Measurements from ENCODE around the gene WNK2. TPM values are rescaled to one million over a fixed set of nuclear protein-coding genes. Genes with fewer than 3 reads are reported as not detected.

WNK2 gene
- total and polyA plus RNA-seq, 2 of the 4 experiments (the other 2 are of a cell fraction), result not detected

DNA sequence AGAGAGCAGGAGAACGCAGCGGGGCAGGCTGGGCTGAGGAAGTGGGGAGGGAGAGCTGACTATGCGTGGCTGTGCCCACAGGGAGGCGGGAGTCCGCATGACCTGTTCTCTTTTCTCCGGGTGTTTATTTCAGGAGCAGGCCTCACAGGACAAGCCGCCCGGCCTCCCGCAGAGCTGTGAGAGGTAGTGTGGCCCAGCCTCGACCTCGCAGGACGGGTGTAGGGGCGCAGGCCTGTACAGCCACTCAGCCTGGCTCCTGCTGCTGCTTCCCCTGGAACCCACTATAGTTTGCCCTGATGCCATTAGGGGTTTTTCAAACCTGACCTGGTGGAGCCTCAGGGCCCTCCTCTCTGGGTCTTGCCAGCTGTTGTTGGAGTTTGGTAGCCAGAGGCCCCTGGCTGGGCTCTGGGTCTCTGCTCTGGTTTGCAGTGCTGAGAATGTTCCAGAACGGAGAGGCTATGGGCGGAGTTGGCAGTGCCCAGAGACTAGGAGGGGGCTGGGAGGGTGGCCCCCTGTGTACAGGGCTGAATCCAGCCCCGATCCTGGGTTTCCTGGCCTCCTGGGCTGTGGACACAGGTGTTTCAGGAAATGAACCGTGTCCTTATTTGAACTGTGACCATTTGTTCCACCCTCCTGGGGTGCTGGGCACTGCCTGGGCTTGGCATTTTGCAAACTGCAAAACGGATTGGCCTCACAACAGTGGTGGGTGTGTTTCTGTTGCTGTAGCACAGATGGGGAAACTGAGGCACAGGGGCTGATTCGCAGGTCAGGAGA is 78.8 kb downstream of the WNK2 start:
- Histone ChIP-seq H3K18ac (ENCODE audit: low read depth, low read length) (no peak overlapping the region), H3K4me3 (ENCODE audit: insufficient read depth, low read depth, low read length) (no peak overlapping the region), H2AK9ac (replicated peaks; ENCODE audit: low read depth, low read length, poor library complexity) (no peak overlapping the region), H2AFZ (replicated peaks; ENCODE audit: low read length, poor library complexity) (no peak overlapping the region), H2BK20ac (ENCODE audit: low read depth, low read length) (no peak overlapping the region), H3K56ac (ENCODE audit: extremely low read depth, insufficient read depth, low read length) (no peak overlapping the region), H3K79me1 (ENCODE audit: low read depth in 1 of 2, low read length in 2 of 2) (no peaks in the 10 kb centered on the region), H3K23ac (ENCODE audit: low read depth, low read length) (no peak overlapping the region), H3K14ac (replicated peaks; ENCODE audit: low read depth, low read length) (no peak overlapping the region), H3K36me3 (ENCODE audit: control insufficient read depth, insufficient read depth, low read length) (no peaks in the 10 kb centered on the region), H4K20me1 (ENCODE audit: insufficient read depth, low read length) (no peaks in the 10 kb centered on the region; the same call in 1 of the 2 replicates), H2AK5ac (ENCODE audit: low read depth, low read length) (no peak overlapping the region), H2BK120ac (ENCODE audit: low read depth, low read length) (no peak overlapping the region), H2BK15ac (ENCODE audit: low read depth, low read length) (no peak overlapping the region), H4K5ac (ENCODE audit: low read depth, low read length) (no peak overlapping the region), H3K9ac (ENCODE audit: low read depth, low read length) (no peak overlapping the region), H2BK5ac (ENCODE audit: low read depth, low read length, poor library complexity, severe bottlenecking) (no peak overlapping the region), H3K9me3 (ENCODE audit: control insufficient read depth, insufficient read depth, low read length) (no peaks in the 10 kb centered on the region), H4K91ac (ENCODE audit: insufficient read depth, low read depth, low read length) (no peak overlapping the region), H3K4ac (ENCODE audit: low read depth, low read length) (no peak overlapping the region), H3K4me1 (ENCODE audit: control insufficient read depth, insufficient read depth, low read length) (no peaks in the 10 kb centered on the region), H3K27ac (ENCODE audit: insufficient read depth, low read length) (no peak overlapping the region), H3K4me2 (ENCODE audit: low read depth, low read length) (no peak overlapping the region), H3K9me1 (ENCODE audit: insufficient read depth, low read length) (no peaks in the 10 kb centered on the region), H4K8ac (ENCODE audit: low read depth in 2 of 2, low read length in 2 of 2) (no peak overlapping the region), H3K27me3 (ENCODE audit: control insufficient read depth, insufficient read depth, low read length) (peaks cover 8% of the 10 kb centered on the region; the same call in 1 of the 2 replicates)
- TF ChIP-seq, protein P1, sequence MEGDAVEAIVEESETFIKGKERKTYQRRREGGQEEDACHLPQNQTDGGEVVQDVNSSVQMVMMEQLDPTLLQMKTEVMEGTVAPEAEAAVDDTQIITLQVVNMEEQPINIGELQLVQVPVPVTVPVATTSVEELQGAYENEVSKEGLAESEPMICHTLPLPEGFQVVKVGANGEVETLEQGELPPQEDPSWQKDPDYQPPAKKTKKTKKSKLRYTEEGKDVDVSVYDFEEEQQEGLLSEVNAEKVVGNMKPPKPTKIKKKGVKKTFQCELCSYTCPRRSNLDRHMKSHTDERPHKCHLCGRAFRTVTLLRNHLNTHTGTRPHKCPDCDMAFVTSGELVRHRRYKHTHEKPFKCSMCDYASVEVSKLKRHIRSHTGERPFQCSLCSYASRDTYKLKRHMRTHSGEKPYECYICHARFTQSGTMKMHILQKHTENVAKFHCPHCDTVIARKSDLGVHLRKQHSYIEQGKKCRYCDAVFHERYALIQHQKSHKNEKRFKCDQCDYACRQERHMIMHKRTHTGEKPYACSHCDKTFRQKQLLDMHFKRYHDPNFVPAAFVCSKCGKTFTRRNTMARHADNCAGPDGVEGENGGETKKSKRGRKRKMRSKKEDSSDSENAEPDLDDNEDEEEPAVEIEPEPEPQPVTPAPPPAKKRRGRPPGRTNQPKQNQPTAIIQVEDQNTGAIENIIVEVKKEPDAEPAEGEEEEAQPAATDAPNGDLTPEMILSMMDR (conservative IDR thresholded peaks at IDR 0.05; ENCODE audit: low read depth, low read length), result no peak
- TF ChIP-seq BHLHE40 (IDR thresholded peaks at IDR 0.05; ENCODE audit: low read depth, low read length) (no peak), CHD1 (IDR thresholded peaks at IDR 0.05; ENCODE audit: low read depth, low read length) (no peak), MAZ (IDR thresholded peaks at IDR 0.05; ENCODE audit: borderline replicate concordance, low read depth, low read length) (no peak), FOS (IDR thresholded peaks at IDR 0.05; ENCODE audit: low read depth, low read length) (no peak), RCOR1 (IDR thresholded peaks at IDR 0.05; ENCODE audit: insufficient replicate concordance, low read length) (no peak), POLR2A (IDR thresholded peaks at IDR 0.05; ENCODE audit: low read depth, low read length) (no peak), NFE2L2 (IDR thresholded peaks at IDR 0.05; ENCODE audit: low read depth, low read length) (no peak), RFX5 (IDR thresholded peaks at IDR 0.05; ENCODE audit: low read depth, low read length) (no peak), MXI1 (IDR thresholded peaks at IDR 0.05; ENCODE audit: borderline replicate concordance, low read depth, low read length) (no peak), SMC3 (IDR thresholded peaks at IDR 0.05; ENCODE audit: low read depth, low read length) (no peak), MAFK (IDR thresholded peaks at IDR 0.05; ENCODE audit: low read depth, low read length) (no peak), RAD21 (IDR thresholded peaks at IDR 0.05; ENCODE audit: low read length) (no peak), CEBPB (IDR thresholded peaks at IDR 0.05; ENCODE audit: low read depth, low read length) (no peak)
- TF ChIP-seq, protein P2, sequence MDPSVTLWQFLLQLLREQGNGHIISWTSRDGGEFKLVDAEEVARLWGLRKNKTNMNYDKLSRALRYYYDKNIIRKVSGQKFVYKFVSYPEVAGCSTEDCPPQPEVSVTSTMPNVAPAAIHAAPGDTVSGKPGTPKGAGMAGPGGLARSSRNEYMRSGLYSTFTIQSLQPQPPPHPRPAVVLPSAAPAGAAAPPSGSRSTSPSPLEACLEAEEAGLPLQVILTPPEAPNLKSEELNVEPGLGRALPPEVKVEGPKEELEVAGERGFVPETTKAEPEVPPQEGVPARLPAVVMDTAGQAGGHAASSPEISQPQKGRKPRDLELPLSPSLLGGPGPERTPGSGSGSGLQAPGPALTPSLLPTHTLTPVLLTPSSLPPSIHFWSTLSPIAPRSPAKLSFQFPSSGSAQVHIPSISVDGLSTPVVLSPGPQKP (IDR thresholded peaks at IDR 0.05; ENCODE audit: borderline replicate concordance, low read depth, low read length), result no peak
- TF ChIP-seq, protein P3, sequence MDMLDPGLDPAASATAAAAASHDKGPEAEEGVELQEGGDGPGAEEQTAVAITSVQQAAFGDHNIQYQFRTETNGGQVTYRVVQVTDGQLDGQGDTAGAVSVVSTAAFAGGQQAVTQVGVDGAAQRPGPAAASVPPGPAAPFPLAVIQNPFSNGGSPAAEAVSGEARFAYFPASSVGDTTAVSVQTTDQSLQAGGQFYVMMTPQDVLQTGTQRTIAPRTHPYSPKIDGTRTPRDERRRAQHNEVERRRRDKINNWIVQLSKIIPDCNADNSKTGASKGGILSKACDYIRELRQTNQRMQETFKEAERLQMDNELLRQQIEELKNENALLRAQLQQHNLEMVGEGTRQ (IDR thresholded peaks at IDR 0.05; ENCODE audit: low read depth, low read length), result no peak
- dilution Hi-C loops (cut with HindIII; ENCODE audit: low sequenced_read_pairs, unreplicated experiment), result no loop called here
- WGBS, 2 experiments (ENCODE audit: extremely low coverage in 2 of 2, insufficient read length in 1 of 2), result 61% methylated on average over 4 of the region's 19 CpGs; no CpG with 5 or more reads in 1 of the 2 experiments
- ATAC-seq (ENCODE audit: low read depth) (no peak), DNase-seq (no peak)
- POLR2A ChIA-PET (ENCODE audit: unreplicated experiment), result no interaction called here
- in situ Hi-C loops (cut with MboI; ENCODE audit: low sequenced_read_pairs), result no loop called here
- no TSS peak for BruUV-seq (replicated peaks)
- CTCF ChIA-PET, result no interaction called here
- intact Hi-C loops (cut with micrococcal nuclease), result no loop called here

All from IMR-90 (cell line).